SU-DHL-6 (cell line): ENCODE data around the gene RPTOR.

Source experiments
- H2AFZ ChIP-seq: fragments of 200-600 bp; sonication (generic); 2 replicates; pipeline ENCODE4 v1.6.1; 2014; ENCODE audit warnings: low read depth, mild to moderate bottlenecking, moderate library complexity, mixed read lengths, antibody characterized with exemption, low read length; ENCODE audit not compliant: severe bottlenecking
- H3F3A ChIP-seq: fragments of 200-600 bp; shearing (Covaris generic); 2 replicates; pipeline ENCODE4 v1.6.0; 2016; ENCODE audit warnings: antibody characterized with exemption, mild to moderate bottlenecking; ENCODE audit not compliant: insufficient read depth
- H3K27ac ChIP-seq: fragments of 200-600 bp; sonication (generic); 2 replicates; pipeline ENCODE4 v1.5.1; 2016; ENCODE audit warnings: low read depth, mild to moderate bottlenecking, low read length, moderate library complexity, mixed read lengths
- H3K27me3 ChIP-seq: fragments of 200-600 bp; sonication (generic), shearing (Covaris generic); 2 replicates; pipeline ENCODE4 v1.6.0; 2014; ENCODE audit warnings: mild to moderate bottlenecking, low read length
- H3K36me3 ChIP-seq: fragments of 200-600 bp; sonication (generic); 2 replicates; pipeline ENCODE4 v1.6.1; 2014; ENCODE audit warnings: mild to moderate bottlenecking, low read length, mixed read lengths
- H3K4me2 ChIP-seq: fragments of 300-600, 200-600 bp; shearing (Covaris generic), sonication (generic); 2 replicates; pipeline ENCODE4 v1.6.0; 2014; ENCODE audit warnings: low read length, low read depth, mild to moderate bottlenecking; ENCODE audit not compliant: poor library complexity, severe bottlenecking
- H3K4me3 ChIP-seq: fragments of 200-600 bp; sonication (generic); 2 replicates; pipeline ENCODE4 v1.5.1; 2014; ENCODE audit warnings: antibody characterized with exemption, low read length, mild to moderate bottlenecking, mixed read lengths; ENCODE audit not compliant: insufficient read depth, poor library complexity, severe bottlenecking
- H3K79me2 ChIP-seq: fragments of 200-600 bp; sonication (generic); 2 replicates; pipeline ENCODE4 v1.6.1; 2014; ENCODE audit warnings: mild to moderate bottlenecking, low read length, moderate library complexity; ENCODE audit not compliant: insufficient read depth
- H3K9ac ChIP-seq: fragments of 200-600 bp; sonication (generic); 2 replicates; pipeline ENCODE4 v1.7.0; 2014; ENCODE audit warnings: mild to moderate bottlenecking, low read length
- H3K9me2 ChIP-seq: fragments of 200-600 bp; sonication (generic); replicated peaks from 2 replicates; pipeline ENCODE4 v1.6.1; 2014; ENCODE audit warnings: low read length; ENCODE audit not compliant: insufficient read depth
- H3K9me3 ChIP-seq: fragments of 200-600 bp; sonication (generic); 2 replicates; pipeline ENCODE4 v1.6.1; 2014; ENCODE audit warnings: low read length, mixed read lengths; ENCODE audit not compliant: insufficient read depth
- H4K20me1 ChIP-seq: fragments of 200-600 bp; sonication (generic); 2 replicates; pipeline ENCODE4 v1.6.1; 2014; ENCODE audit warnings: low read depth, mild to moderate bottlenecking, antibody characterized with exemption, low read length, moderate library complexity, mixed read lengths
- EZH2phosphoT487 ChIP-seq: fragments of 200-600 bp; sonication (generic), shearing (Covaris generic); conservative IDR thresholded peaks from 2 replicates; pipeline ENCODE4 v1.6.1; 2018; ENCODE audit warnings: mild to moderate bottlenecking, antibody characterized with exemption, low read length, moderate library complexity, mixed read lengths
- TF ChIP-seq, protein P1 (sequence below): fragments of 200-600 bp; sonication (generic); IDR thresholded peaks from one replicate; pipeline ENCODE4 v1.5.1; 2017; ENCODE audit warnings: antibody characterized with exemption, mild to moderate bottlenecking, low read length, moderate library complexity; ENCODE audit not compliant: insufficient read depth, poor library complexity, severe bottlenecking

RPTOR gene

GRCh38 chr17:80816241-80817103 is 271.8 kb downstream of the RPTOR start:
- H2AFZ ChIP-seq: no peak overlapping the region
- no peaks in the 10 kb centered on the region for H3K9me2 ChIP-seq
- no peaks in the 10 kb centered on the region for H3K27me3 ChIP-seq
- TF ChIP-seq EZH2phosphoT487: no peak
- TF ChIP-seq, protein P1, sequence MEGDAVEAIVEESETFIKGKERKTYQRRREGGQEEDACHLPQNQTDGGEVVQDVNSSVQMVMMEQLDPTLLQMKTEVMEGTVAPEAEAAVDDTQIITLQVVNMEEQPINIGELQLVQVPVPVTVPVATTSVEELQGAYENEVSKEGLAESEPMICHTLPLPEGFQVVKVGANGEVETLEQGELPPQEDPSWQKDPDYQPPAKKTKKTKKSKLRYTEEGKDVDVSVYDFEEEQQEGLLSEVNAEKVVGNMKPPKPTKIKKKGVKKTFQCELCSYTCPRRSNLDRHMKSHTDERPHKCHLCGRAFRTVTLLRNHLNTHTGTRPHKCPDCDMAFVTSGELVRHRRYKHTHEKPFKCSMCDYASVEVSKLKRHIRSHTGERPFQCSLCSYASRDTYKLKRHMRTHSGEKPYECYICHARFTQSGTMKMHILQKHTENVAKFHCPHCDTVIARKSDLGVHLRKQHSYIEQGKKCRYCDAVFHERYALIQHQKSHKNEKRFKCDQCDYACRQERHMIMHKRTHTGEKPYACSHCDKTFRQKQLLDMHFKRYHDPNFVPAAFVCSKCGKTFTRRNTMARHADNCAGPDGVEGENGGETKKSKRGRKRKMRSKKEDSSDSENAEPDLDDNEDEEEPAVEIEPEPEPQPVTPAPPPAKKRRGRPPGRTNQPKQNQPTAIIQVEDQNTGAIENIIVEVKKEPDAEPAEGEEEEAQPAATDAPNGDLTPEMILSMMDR: no peak
- H3K27ac ChIP-seq: no peak overlapping the region
- no peak overlapping the region for H3K4me3 ChIP-seq
- H3K9me3 ChIP-seq: no peaks in the 10 kb centered on the region
- H3K4me2 ChIP-seq: no peak overlapping the region
- no peaks in the 10 kb centered on the region for H3K36me3 ChIP-seq
- no peaks in the 10 kb centered on the region for H4K20me1 ChIP-seq
- H3K9ac ChIP-seq: no peak overlapping the region
- no peaks in the 10 kb centered on the region for H3K79me2 ChIP-seq
- no peaks in the 10 kb centered on the region for H3F3A ChIP-seq

DNA sequence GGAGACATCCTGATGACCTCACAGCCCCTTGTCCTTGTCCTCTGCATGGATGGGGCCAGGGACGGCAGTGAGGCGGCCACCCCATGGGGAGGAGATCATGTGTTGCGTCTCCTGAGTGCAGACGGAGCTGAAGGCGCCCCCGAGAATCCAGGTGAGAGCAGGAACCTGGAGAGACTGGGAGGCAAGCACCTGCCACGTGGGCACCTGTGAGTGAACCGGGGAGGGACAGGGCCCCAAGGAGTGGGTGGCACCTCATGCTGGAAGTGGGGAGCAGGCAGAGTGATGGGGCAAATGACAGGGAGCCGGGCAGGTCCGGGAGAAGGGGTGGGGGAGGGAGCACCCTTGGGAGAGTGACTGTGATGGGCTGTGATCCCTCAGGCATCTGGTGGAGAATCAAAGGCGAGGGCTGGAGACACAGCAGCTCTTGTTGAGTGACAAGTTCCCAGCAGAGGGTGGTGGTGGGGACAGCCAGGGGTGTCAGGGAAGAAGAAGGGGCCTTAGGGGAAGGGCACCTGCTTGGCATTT is 272.7 kb downstream of the RPTOR start:
- H3F3A ChIP-seq: no peaks in the 10 kb centered on the region
- H4K20me1 ChIP-seq: no peaks in the 10 kb centered on the region
- no peaks in the 10 kb centered on the region for H3K9me3 ChIP-seq
- H2AFZ ChIP-seq: no peak overlapping the region
- no peak overlapping the region for H3K27ac ChIP-seq
- no peak overlapping the region for H3K9ac ChIP-seq
- no peak for TF ChIP-seq EZH2phosphoT487
- TF ChIP-seq, protein P1: no peak
- H3K4me3 ChIP-seq: no peak overlapping the region
- no peaks in the 10 kb centered on the region for H3K9me2 ChIP-seq
- no peaks in the 10 kb centered on the region for H3K36me3 ChIP-seq
- H3K79me2 ChIP-seq: no peaks in the 10 kb centered on the region
- H3K4me2 ChIP-seq: no peak overlapping the region
- H3K27me3 ChIP-seq: no peaks in the 10 kb centered on the region

DNA sequence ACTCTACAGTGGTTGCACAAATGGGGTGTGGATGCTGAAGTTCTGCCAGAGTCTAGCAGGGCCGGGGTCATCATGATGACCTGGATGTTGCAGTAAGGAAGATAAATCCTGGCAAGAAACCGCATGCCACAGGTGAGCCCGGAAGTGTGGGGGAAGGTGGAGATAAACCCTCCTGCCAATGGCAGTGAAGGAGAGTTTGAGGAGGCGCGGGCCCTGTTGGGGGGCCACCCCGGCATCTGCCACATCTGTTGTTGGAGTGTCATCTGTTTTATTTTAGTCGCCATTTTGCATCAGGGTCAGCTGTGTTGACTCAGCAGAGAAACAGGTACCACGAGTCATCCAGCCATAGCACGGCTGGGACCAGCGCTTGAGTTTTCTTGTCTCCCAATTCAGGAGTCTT is 273.2 kb downstream of the RPTOR start:
- Histone ChIP-seq H2AFZ (no peak overlapping the region), H3K27ac (no peak overlapping the region), H3K9me3 (no peaks in the 10 kb centered on the region), H3K4me2 (no peak overlapping the region), H3K79me2 (no peaks in the 10 kb centered on the region), H3K4me3 (no peak overlapping the region), H3K27me3 (no peaks in the 10 kb centered on the region), H3K9me2 (no peaks in the 10 kb centered on the region), H3K9ac (no peak overlapping the region), H4K20me1 (no peaks in the 10 kb centered on the region), H3K36me3 (no peaks in the 10 kb centered on the region), H3F3A (no peaks in the 10 kb centered on the region)
- TF ChIP-seq EZH2phosphoT487: no peak
- TF ChIP-seq, protein P1: no peak
